T47D (cell line): ENCODE data around the gene ACOT12.
"Not testable (repeated sequence)": the region's sequence is repeated elsewhere in the genome, so short reads cannot be mapped to it uniquely, and the experiment has no call there.

Experiments used
- DNase-seq, 2 experiments: peaks; one replicate each; pipeline versions ENCODE4 v3.0.0 to v3.0.0-alpha.2; 2011 to 2012; ENCODE audit warnings: low read depth in 1 of 2, low spot score in 1 of 2
- JUND ChIP-seq: IDR thresholded peaks from 2 replicates; pipeline ENCODE4 v1.6.1; 2012; ENCODE audit warnings: low read depth
- in situ Hi-C: cut with HindIII; loops from 2 replicates; pipeline ENCODE4 v1.10.0; 2016; ENCODE audit warnings: low sequenced_read_pairs, low pct_unique_long_range_greater_than_20kb

Gene ACOT12

DNA sequence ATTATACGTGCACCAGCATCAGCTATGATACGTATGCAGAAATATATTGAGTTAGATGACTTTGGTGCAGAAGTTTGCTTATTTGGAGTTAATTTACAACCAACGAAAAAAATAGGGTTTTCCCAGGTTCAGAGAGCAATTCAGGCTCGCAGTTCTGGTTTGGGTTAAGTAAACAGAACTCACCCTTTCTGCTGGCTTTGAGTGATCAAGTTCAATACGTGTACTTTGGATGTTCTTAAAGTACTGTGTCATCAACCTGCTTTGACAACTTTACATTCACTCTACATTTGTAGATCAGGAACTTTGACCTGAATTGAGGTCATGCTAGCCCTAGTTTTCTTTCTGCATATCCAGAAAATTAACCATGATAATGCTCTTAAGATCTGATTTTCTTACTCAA, 40.7 kb downstream of the ACOT12 start:
- in situ Hi-C loops = no loop called here
- no peak for TF ChIP-seq JUND
- no peak for DNase-seq

DNA sequence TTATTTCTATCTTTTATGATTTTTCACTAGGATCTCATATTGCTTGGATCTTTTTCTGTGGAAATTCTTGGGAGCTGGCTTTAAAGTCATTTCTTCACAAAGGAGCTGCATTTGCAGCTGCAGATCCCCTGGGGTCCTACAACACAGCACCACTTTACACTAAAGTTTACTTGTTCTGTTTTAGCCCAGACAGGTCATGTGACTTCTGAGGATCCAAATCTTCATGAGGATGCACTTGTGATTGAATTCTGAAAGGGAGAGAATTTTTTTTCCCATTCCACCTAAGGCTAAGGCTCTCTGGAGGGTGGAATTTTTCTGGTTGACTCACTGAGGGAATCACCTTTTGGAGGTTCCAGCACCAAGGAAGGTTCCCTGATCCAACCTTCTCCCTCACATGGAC, 43.4 kb downstream of the ACOT12 start:
- in situ Hi-C loops = no loop called here
- no peak for TF ChIP-seq JUND
- no peak for DNase-seq

DNA sequence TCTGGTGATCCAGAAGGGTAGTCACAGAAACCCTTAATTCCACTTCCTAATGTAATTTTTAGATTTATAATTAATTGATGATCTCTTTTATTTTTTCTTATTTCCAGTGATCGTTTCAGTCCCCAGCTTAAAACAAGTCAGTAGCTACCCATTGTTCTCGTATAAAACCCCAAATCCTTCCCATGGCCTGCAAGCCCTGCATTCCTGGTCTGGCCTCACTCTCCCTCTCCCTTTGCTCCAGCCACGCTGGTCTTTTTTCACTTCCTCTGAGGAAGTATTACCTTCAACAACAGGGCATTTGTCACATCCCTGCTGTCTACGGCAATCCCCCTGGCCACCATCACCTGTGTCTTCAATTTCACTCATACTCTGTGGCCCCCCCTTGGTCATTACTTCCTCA, 44.8 kb downstream of the ACOT12 start:
- no peak for DNase-seq
- no peak for TF ChIP-seq JUND
- in situ Hi-C loops = no loop called here

DNA sequence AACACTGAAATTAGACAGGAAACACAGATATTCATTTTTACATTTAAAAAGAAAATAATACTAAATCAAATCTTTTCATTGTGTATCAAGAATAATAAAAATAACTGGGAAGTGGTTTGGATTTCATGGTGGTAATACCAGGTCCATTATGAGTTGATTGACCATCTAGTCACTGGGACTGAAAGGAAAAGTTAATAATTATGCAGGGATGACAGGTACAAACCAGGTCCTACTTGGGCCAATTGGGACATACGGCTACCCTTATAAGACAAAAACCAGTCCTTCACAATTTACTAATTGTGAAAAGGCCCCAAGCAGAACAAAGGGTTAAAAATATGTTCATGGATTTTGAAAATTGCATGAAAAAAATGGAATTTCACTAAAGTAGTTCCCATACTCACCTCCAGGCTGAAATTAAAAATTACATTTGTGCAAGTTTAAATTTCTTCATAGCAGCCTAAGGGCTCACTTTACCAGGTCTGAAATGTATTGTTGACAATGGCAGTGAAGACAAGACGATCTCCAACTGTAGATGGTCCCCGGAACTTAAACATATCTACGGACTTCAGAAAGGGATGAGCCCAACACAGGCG, 48.4 kb downstream of the ACOT12 start:
- in situ Hi-C loops = no loop called here
- DNase-seq = no peak
- no peak for TF ChIP-seq JUND

DNA sequence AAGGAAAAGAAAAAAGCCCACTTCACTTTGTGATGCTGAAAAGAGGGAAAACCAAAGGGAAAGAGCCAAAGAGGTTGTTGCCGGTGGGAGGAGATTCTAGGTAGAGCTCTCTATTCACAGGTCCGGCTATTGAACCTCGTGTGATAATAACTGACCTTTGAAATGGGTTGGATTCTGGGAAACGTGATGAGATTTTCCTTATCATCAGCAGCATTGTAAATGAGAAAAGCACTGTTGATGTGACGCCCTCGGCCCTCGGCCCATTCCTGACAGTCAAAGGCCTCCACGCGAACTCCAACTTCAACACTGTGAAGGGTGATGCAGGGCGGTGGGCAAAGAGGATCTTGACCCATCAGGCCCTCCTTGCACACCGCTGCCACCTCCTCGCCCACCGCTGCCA, 49.2 kb downstream of the ACOT12 start:
- no peak for DNase-seq
- in situ Hi-C loops = no loop called here
- no peak for TF ChIP-seq JUND

DNA sequence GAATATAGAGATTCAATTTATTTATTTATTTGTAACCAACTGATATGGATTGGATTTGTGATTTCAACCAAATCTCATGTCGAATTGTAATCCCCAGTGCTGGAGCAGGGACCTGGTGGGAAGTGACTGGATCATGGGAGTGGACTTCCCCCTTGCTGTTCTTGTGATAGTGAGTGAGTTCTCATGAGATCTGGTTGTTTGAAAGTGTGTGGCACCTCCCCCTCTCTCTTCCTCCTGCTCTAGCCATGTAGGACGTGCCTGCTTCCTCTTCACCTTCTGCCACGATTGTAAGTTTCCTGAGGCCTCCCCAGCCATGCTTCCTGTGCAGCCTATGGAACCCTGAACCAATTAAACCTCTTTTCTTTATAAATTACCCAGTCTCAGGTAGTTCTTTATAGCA, 55.7 kb downstream of the ACOT12 start:
- in situ Hi-C loops, DNase-seq: not testable (repeated sequence)

DNA sequence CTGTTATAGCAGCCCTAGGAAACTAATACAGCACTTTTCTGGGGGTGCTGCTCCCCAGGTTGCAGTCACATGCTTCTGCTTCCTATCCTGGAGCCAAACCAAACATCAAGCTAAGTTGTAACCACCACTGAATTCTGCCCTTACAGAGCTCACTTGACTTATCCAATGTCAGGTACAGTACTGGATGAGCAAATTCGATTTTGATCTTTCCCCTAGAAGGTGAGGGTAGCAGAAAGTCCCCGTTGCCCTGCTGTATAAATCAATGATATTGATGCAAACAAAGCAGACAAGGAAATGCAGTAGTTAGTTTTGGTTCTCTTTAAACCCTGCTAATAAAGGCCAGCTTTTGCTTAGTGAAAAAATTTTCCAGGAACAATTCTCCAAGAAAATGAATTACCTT, 56.1 kb downstream of the ACOT12 start:
- TF ChIP-seq JUND = no peak
- in situ Hi-C loops = no loop called here
- no peak for DNase-seq

DNA sequence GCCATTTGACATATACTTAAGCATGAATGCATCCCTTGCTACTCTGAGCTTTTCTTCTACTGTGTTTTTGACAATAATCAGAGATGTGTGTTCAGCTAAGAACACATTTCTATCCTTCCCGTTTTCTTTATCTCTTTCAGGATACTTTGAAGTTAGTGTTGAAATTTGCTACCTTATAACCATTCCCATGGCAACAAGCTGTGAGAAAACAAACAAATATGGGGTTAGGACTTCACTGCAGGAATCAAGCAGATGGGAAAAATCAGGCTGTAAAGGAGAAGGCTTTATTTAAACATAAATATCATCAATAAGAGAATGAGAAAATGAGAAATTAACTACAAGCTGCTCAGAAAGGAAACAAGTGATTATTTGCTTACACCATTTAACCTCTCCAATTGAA, 57.4 kb downstream of the ACOT12 start:
- no peak for TF ChIP-seq JUND
- no peak for DNase-seq
- in situ Hi-C loops = no loop called here

DNA sequence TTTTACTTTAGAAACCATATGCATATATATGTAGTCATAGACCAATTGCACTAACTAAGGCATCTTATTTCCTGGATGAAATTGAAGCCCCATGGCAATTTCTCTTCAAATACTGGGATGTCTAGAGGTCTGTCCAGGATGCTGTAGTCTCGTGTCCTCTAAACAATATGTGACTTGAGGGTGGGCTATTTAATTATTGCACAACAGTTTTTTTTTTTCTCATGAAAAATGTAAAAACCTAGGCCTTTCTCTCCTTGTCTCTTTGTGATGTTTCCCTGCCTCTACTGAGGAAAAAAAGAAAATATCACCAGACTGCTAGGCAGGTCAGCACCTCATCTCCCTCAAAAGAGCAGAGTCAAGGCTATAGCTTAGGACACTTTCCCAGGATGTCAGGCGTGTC, 58.0 kb downstream of the ACOT12 start:
- in situ Hi-C loops = no loop called here
- TF ChIP-seq JUND = no peak
- DNase-seq = no peak

DNA sequence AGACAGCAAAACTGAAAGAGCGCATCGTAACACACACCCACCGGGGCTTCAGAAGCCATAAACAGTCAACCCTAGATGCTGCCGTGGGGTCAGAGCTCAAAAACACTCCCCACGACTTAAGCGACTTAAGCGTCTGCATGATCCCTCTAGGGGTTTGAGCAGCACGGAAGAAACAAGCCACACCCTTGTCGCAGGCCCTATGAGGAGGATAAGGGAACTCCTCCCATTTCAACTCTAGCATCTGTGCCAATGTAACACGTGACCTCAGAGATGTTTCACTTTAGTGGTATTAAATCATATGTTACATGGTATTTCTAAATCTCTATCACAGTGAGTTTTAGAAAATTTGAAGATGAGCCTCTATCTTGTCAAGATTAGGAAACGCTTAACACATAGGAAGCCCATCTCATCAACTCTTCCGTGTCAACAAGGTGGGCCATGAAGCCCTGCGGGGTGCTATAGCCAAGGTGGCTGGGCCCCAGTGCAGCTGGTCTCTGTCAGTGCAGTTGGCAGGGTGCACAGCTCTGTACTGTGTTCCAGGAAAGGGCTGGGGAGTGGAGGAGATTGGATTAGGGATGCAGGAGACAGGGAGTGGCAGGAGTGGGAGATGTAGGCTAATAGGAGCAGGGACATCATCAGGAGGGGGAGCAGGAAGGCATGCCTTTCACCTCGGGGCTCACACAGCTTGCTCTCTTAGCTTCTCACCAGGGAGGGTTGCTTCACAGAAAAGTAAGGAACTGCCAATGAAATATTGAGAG, 59.5 kb downstream of the ACOT12 start:
- DNase-seq = no peak
- TF ChIP-seq JUND = no peak
- in situ Hi-C loops = no loop called here

DNA sequence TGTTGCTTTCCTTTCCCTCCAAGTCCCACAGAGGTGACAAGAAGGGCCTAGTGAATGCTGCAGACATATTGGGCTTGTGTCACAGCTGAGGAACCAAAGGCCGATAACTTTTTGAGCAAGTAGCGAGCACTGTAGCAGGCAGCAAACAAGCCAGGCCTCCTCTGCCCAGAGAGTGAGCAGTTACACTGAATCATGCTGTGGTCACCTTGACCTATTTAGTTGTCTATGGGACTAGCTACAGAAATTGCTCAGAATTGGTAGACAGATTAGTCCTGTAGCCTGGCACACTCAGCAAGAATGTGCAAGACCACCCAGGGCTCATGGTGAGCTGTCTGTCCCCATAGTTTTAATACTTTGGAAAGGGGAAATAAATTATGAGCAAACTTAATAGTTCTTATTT, 67.4 kb downstream of the ACOT12 start:
- no peak for DNase-seq
- TF ChIP-seq JUND = no peak
- in situ Hi-C loops = no loop called here

DNA sequence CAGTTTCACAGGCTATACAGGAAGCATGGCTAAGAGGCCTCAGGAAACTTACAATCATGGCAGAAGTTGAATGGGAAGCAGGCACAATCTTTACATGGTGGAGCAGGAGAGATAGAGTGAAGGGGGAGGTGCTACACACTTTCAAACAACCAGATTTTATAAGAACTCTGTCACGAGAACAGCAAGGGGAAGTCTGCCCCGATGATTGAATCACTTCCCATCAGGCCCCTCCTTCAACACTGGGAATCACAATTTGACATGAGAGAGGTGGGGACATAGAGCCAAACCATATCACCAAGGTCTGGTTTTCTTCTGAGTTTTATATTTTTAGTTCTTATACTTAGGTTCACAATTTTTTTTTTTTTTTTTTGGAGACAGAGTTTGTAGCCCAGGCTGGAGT, 76.4 kb downstream of the ACOT12 start:
- no peak for DNase-seq
- in situ Hi-C loops = no loop called here
- no peak for TF ChIP-seq JUND

DNA sequence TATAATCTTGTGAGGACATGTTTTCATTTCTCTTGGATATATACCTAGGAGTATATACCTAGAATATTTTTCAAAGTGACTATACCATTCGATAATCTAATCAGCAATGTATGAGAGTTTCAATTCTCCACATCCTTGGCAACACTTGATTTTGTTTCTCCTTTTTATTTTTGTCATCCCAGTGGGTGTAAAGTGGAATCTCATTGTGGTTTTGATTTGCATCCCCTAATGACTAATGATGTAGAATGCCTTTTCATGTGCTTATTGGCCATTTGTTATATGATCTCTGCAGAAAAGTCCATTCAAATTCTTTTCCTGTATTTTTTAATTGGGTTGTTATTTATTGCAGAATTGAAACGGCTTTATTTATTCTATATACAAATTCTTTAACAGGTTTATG, 77.4 kb downstream of the ACOT12 start:
- in situ Hi-C loops = no loop called here
- TF ChIP-seq JUND = no peak
- no peak for DNase-seq

DNA sequence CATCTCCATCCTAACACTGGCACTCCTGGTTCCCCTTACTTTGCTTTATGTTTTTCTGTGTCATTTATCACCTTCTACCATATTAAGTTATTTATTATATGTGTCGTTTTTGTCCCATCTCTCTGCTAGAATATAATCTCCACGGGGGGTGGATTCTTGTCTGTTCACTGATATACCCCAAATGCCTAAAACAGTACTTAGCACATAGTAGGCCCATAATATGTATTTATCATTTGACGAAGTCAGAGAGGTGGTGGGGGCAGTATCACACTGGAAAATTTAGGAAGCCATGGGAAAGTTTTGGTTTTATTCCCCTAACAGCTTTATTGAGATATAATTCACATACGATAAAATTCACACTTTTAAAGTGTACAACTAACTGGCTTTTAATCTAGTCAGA, 78.1 kb downstream of the ACOT12 start:
- TF ChIP-seq JUND = no peak
- in situ Hi-C loops = no loop called here
- no peak for DNase-seq
